ENCODE data around the gene OBSCN.

OBSCN gene

DNA sequence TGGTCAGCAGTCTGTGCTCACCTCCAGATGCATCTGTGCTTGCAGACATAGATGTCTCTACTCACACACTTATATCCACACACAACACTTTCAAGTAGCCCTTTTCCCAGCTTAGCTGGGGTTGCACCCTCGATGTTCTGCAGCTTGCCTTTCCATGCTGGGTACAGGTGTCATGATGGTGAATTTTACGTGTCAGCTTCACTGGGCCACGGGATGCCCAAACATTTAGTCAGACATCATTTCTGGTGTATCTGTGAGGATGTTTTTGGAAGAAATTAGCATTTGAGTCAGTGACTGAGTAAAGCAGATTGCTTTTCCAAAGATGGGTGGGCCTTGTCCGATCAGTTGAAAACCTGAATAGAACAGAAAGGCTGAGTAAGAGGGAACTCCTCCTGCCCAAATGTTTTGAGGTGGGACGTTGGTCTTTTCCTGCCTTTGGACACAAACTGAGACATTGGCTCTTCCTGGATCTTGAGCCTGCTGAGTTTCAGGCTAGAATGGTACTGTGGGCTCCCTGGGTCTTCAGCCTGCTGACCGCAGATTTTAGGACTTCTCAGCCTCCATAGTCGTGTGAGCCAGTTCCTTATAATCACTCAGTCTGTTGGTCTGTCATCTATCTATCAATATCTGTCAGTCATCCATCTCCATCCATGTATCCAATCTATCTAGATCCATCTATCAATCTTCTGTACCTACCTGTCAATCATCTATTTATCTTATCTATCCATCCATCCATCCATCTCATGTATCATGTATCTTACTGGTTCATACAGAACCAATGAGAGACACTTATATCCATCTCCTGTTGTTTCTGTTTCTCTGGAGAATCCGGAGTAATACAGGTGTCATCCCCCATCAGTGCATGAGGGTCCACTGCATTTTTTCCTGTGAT lies 12.7 kb upstream of the OBSCN start:
- Mint-ChIP-seq H3K4me1 (peaks cover 8% of the 10 kb centered on the region), H3K4me3 (no peak overlapping the region), H3K36me3 (ENCODE audit: low read depth) (peaks cover 26% of the 10 kb centered on the region), H3K9me3 (peaks cover 37% of the 10 kb centered on the region), H3K27me3 (ENCODE audit: low read depth, poor library complexity) (peaks cover 12% of the 10 kb centered on the region), H3K27ac (no peak overlapping the region)
- DNase-seq, result no peak
- TF ChIP-seq, protein P1, sequence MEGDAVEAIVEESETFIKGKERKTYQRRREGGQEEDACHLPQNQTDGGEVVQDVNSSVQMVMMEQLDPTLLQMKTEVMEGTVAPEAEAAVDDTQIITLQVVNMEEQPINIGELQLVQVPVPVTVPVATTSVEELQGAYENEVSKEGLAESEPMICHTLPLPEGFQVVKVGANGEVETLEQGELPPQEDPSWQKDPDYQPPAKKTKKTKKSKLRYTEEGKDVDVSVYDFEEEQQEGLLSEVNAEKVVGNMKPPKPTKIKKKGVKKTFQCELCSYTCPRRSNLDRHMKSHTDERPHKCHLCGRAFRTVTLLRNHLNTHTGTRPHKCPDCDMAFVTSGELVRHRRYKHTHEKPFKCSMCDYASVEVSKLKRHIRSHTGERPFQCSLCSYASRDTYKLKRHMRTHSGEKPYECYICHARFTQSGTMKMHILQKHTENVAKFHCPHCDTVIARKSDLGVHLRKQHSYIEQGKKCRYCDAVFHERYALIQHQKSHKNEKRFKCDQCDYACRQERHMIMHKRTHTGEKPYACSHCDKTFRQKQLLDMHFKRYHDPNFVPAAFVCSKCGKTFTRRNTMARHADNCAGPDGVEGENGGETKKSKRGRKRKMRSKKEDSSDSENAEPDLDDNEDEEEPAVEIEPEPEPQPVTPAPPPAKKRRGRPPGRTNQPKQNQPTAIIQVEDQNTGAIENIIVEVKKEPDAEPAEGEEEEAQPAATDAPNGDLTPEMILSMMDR (IDR thresholded peaks at IDR 0.05), result no peak

DNA sequence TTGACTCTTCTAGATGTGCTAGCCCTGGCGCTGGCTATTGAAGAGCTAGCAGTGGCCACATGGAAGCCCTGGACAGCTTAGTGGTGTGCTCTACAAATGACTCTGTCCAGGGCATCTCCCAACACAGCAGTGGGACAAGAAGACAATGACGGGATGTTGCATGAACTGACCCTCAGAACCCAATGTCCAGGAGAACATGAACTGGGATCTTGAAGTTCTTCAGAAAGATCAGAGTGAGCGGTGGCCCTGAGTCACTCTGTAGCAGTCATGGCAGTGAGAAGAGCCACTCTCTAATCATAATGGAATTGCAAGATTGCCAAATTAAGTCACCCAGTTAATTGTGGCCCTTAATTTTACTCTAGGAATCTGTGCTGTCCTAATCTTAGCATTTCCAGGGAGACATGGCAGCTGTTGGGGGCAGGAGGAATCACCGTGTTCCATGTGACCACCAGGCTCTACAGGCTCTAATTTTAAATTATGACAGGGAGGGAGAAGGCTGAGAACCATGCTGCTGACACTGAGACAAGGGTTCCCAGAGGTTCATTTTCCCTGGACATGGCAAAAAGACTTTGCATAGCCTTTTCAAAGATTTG lies 10.2 kb upstream of the OBSCN start:
- H3K4me1 Mint-ChIP-seq, result peaks cover 8% of the 10 kb centered on the region
- peaks cover 52% of the 10 kb centered on the region for H3K9me3 Mint-ChIP-seq
- DNase-seq, result no peak
- TF ChIP-seq, protein P1 (IDR thresholded peaks at IDR 0.05), result no peak
- no peak overlapping the region for H3K4me3 Mint-ChIP-seq
- H3K36me3 Mint-ChIP-seq (ENCODE audit: low read depth), result peaks cover 38% of the 10 kb centered on the region
- peaks cover 10% of the 10 kb centered on the region for H3K27me3 Mint-ChIP-seq (ENCODE audit: low read depth, poor library complexity)
- H3K27ac Mint-ChIP-seq, result no peak overlapping the region

DNA sequence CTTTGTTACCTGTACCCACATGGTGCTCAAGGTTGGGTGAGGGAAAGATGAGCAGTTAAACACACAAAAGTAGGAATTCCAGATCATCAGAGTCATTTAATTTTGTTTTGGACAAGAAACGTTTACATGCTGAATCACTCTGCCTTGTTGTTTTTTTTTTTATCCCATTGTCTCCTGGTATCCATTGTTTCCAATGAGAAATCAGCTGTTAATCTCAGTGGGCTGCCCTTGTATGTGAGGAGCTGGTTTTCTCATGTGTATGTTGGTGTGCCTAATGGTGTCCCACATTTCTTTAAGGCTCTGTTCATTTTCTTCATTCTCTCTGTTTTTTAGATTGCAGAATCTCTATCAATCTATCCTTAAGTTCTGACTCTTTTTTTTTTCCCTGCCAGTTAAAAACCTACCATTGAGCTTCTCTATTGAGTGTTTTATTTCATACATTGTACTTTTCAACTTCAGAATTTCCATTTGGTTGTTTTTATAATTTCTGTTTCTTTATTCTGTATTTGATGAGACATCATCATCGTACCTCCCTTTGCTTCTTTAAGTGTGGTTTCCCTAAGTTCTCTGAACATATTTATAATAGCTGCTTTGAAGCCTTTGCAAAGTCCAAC lies 8.8 kb upstream of the OBSCN start:
- peaks cover 38% of the 10 kb centered on the region for H3K36me3 Mint-ChIP-seq (ENCODE audit: low read depth)
- no peak for DNase-seq
- peaks cover 52% of the 10 kb centered on the region for H3K9me3 Mint-ChIP-seq
- peaks cover 12% of the 10 kb centered on the region for H3K27me3 Mint-ChIP-seq (ENCODE audit: low read depth, poor library complexity)
- no peak overlapping the region for H3K4me3 Mint-ChIP-seq
- H3K4me1 Mint-ChIP-seq, result peaks cover 6% of the 10 kb centered on the region
- TF ChIP-seq, protein P1 (IDR thresholded peaks at IDR 0.05), result no peak
- no peak overlapping the region for H3K27ac Mint-ChIP-seq

DNA sequence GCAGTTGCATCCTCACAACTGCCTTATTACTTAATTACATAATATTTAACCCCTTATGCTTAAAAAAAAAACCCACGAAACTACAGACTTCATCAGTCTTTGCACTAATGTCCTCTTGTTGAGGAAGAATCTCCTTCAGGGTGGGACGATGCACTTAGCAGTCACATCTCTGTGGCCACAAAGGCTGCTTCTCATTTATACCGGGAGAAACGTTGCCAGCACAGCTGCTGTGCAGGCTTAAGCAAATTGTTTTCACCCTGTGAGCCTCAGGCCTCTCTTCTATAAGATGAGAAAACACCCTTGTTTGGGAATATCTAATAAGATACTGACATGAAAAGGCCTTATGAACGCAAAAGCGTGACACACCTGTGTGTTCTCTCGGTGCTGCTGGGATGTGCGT lies 2.9 kb upstream of the OBSCN start:
- Mint-ChIP-seq H3K4me1 (peaks cover 23% of the 10 kb centered on the region), H3K9me3 (peaks cover 17% of the 10 kb centered on the region), H3K36me3 (ENCODE audit: low read depth) (peaks cover 12% of the 10 kb centered on the region), H3K27ac (peak overlapping the region; percentile 43), H3K4me3 (no peak overlapping the region), H3K27me3 (ENCODE audit: low read depth, poor library complexity) (peaks cover 7% of the 10 kb centered on the region)
- no peak for DNase-seq
- TF ChIP-seq, protein P1 (IDR thresholded peaks at IDR 0.05), result no peak

DNA sequence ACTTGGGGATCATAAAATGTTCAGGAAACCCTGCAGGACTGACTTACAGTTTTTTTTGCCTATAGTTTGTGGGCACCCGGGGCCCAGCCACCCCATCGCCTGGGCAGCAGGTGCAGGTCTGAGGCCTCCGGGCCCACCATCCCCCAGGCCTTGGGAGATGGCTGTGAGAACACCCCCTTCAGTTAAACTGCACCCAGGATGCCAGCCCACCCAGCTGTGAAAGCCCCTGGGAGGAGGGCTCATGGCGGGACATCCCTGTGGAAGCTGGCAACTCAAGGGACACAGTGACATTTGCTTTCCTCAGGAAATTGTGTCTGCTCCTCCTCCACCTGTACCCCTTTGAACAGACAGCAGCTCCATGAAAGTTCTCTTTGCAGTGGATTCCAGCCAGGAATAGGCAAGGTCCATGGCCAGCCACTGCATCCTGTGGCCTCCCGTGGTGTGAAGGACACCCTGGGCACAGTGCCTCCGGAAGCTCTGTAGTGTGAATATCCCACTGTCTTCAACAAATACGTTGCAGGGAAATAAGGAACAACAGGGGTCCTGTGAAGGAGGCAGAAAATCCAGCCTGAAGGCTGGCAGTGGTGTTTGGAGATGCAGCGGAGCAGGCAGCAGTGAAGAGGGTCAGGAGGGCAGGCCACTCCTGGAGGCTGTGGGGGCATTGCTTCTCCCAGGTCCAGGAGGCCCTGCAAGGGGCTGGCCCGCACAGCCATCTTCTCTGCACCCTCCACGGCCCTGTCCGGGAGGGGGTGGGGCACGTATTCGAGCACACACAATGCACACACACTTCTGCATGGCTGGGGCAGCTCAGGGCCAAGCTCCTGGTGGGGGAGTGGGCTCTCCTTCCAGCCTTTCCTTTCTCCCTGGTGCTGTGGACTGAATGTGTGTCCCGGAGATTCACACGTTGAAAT lies 2.1 kb upstream of the OBSCN start:
- Mint-ChIP-seq H3K4me1 (peaks cover 23% of the 10 kb centered on the region), H3K36me3 (ENCODE audit: low read depth) (peaks cover 10% of the 10 kb centered on the region), H3K9me3 (peaks cover 9% of the 10 kb centered on the region), H3K27me3 (ENCODE audit: low read depth, poor library complexity) (peaks cover 7% of the 10 kb centered on the region), H3K27ac (peak overlapping the region; percentile 98), H3K4me3 (peak overlapping the region; percentile 36)
- no peak for DNase-seq
- TF ChIP-seq, protein P1 (IDR thresholded peaks at IDR 0.05), result no peak
